Mesothelial cell of epicardium (in vitro differentiated cells): ENCODE results near the gene MROH2A. TPM values are rescaled to one million over a fixed set of nuclear protein-coding genes. Genes with fewer than 3 reads are reported as not detected.
A peak's percentile ranks its signal among the peaks of the same experiment; 100 is the strongest.

Experiments used
- DNase-seq, 2 experiments: peaks; one replicate each; pipeline ENCODE4 v3.0.0; 2021; ENCODE audit warnings: low spot score in 2 of 2; ENCODE audit not compliant: unreplicated experiment in 2 of 2
- H3K27ac Mint-ChIP-seq: 2 replicates; pipeline ENCODE4 v1.8.0; 2021; ENCODE audit warnings: mixed read lengths
- H3K27me3 Mint-ChIP-seq: 2 replicates; pipeline ENCODE4 v1.8.0; 2021; ENCODE audit warnings: low read depth, mixed read lengths
- H3K36me3 Mint-ChIP-seq: 2 replicates; pipeline ENCODE4 v1.8.0; 2021; ENCODE audit warnings: mixed read lengths
- H3K4me1 Mint-ChIP-seq: 2 replicates; pipeline ENCODE4 v1.8.0; 2021; ENCODE audit warnings: mixed read lengths
- H3K4me3 Mint-ChIP-seq: 2 replicates; pipeline ENCODE4 v1.8.0; 2021; ENCODE audit warnings: mild to moderate bottlenecking, moderate library complexity, mixed read lengths
- H3K9me3 Mint-ChIP-seq: 2 replicates; pipeline ENCODE4 v1.8.0; 2021; ENCODE audit warnings: mixed read lengths
- CTCF ChIP-seq: fragments of 200-600 bp; sonication (generic); IDR thresholded peaks from one replicate; pipeline ENCODE4 v1.5.0; 2021; ENCODE audit warnings: antibody characterized with exemption; ENCODE audit not compliant: unreplicated experiment
- total RNA-seq: library from RNA; stranded (reverse); gene quantifications from 3 replicates; pipeline ENCODE4 v1.2.1, GENCODE V29; 2021

Gene MROH2A
- total RNA-seq, 1 donor from 2014 or later = not detected

GRCh38 chr2:233858331-233858730 lies 80.2 kb downstream of the MROH2A start:
- peaks cover 10% of the 10 kb centered on the region for H3K36me3 Mint-ChIP-seq
- H3K27me3 Mint-ChIP-seq = no peaks in the 10 kb centered on the region
- H3K4me3 Mint-ChIP-seq = no peak overlapping the region
- peaks cover 13% of the 10 kb centered on the region for H3K4me1 Mint-ChIP-seq
- TF ChIP-seq CTCF = no peak
- no peak for DNase-seq
- no peak overlapping the region for H3K27ac Mint-ChIP-seq
- peaks cover 12% of the 10 kb centered on the region for H3K9me3 Mint-ChIP-seq

DNA sequence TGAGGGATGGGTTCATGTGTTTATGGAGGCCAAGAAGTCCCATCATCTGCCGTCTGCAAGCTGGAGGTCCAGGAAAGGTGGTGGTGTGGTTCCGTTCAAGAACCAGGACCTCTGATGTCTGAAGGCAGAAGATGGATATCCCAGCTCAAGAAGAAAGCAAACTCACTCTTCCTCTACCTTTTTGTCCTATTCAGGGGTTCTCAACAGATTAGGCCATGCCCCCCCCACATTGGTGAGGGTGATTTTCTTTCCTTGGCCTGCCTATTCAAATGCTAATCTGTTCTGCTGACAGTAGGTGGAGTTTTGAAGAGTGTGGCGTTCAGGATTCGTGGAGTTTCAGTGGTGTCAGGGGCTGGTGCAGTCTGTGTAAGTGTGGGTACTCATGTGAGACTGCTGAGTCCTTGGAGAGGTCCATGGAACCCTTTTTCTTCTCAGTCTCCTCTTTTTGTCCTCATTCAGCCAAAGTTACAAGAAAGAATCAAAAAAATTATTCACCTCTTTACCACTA lies 84.2 kb downstream of the MROH2A start:
- Mint-ChIP-seq H3K9me3 (peaks cover 38% of the 10 kb centered on the region), H3K27ac (no peak overlapping the region), H3K4me3 (no peak overlapping the region), H3K36me3 (peaks cover 41% of the 10 kb centered on the region), H3K4me1 (no peaks in the 10 kb centered on the region), H3K27me3 (no peaks in the 10 kb centered on the region)
- no peak for TF ChIP-seq CTCF
- DNase-seq = no peak

DNA sequence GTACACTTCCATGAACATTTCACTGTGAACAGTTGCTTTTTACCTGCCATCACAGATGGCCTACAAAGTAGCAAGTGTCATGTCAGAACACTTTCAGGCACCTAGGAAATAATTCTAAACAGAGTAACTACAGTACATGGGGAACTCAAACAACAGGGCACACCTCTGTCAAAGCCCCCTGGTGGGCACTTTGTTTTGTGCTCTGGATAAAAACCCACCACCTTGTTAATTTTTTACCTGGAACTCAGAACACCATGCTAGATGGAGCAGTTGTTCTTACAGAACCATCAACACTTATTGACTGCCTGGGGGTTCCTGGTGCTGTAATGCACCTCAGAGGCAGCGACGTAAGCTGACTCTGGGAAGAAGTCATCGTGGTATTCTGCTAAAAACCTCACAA lies 87.7 kb downstream of the MROH2A start:
- Mint-ChIP-seq H3K27ac (no peak overlapping the region), H3K4me1 (peaks cover 6% of the 10 kb centered on the region), H3K9me3 (peaks cover 53% of the 10 kb centered on the region), H3K36me3 (peaks cover 45% of the 10 kb centered on the region), H3K4me3 (no peak overlapping the region), H3K27me3 (peaks cover 3% of the 10 kb centered on the region)
- peak; percentile 60 for TF ChIP-seq CTCF
- DNase-seq = no peak

- H3K4me3 Mint-ChIP-seq = peak overlapping the region; percentile 20
- DNase-seq = no peak
- H3K4me1 Mint-ChIP-seq = peaks cover 6% of the 10 kb centered on the region
- H3K36me3 Mint-ChIP-seq = peaks cover 45% of the 10 kb centered on the region
- no peak for TF ChIP-seq CTCF
- H3K9me3 Mint-ChIP-seq = peaks cover 53% of the 10 kb centered on the region
- H3K27me3 Mint-ChIP-seq = peaks cover 7% of the 10 kb centered on the region
- no peak overlapping the region for H3K27ac Mint-ChIP-seq
Observed at GRCh38 chr2:233866479-233866878, 88.3 kb downstream of the MROH2A start.

DNA sequence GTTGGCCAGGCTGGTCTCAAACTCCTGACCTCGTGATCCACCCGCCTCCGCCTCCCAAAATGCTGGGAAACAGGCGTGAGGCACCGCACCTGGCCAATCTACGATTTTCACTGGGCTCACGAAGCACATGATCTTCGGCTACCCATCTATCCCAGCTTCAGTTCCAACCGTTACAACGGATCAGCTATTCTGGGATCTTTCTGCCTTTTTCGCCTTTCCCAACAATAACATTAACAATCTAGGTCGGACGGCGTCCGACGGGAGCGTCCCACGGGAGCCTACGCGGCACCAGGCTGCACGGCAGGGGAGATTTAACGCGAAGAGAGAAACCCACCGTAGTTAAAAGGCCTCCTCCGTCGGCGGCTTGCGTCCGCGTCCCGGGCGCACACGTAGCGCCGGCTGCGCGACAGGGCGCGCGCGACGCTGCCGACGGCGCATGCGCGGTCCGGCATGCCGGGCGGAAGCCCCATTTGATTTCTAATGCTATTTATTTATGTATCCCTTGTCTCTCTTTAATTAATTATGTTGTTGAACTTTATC lies 89.9 kb downstream of the MROH2A start, which contains the start of gene MSL3B:
Gene MSL3B (minus strand): TSS at position 394 of the 540 bp plus-strand sequence.
- peak in 1 of 2 experiments; percentile 58 for DNase-seq
- Mint-ChIP-seq H3K9me3 (peaks cover 40% of the 10 kb centered on the region), H3K4me3 (peak within 1 kb of the TSS; percentile 85), H3K36me3 (peaks cover 37% of the 10 kb centered on the region), H3K27ac (peak within 1 kb of the TSS; percentile 87), H3K27me3 (peaks cover 21% of the 10 kb centered on the region), H3K4me1 (peaks cover 6% of the 10 kb centered on the region)
- TF ChIP-seq CTCF = no peak
